ENCODE data around the gene YIF1A. TPM values are rescaled to one million over a fixed set of nuclear protein-coding genes. Genes with fewer than 3 reads are reported as not detected.

YIF1A gene
- polyA plus RNA-seq, 1 donor (not counting 4 experiments of a cell fraction or from before 2014, with no cell fraction given): 80.3 TPM

DNA sequence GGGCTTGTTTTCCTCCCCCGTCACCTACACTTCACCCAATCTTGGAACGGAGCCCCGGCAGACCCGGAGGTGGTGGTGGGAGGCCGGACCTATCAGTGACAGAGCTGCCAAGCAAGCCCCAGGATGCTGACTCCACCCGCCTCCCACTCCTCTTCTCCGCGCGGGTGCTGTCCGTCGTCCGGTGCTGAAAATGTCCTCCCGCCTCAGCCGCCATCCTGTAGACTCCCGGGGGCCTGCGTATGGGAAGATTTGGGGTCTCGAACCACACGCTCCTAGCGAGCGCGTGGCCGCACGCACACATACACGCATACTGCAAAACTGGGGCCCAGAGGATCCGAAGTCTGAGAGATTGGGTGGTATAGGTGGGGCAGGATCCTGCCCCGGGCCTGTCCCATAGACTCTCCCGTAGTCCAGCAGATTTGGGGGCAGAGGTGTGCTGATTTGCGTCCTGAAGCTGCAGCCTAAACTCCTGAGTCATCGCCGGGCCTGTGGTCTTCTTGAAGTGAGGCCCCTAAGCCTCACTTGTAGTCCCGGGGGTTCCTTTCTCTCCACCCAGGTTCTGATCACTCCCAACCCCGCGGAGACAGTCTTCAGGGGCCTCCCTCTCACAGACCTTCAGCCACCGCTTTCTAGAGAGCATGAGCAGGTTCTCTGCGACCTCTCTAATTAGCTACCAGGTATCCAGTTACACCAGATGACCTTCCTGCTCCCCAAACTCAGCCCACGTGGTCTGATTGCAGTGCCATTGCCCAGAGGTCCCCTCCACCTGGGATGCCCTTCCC is 796 bp upstream of the YIF1A start:
- TF ChIP-seq EZH2 (IDR thresholded peaks at IDR 0.05; ENCODE audit: low read length): no peak
- TF ChIP-seq, protein P1, sequence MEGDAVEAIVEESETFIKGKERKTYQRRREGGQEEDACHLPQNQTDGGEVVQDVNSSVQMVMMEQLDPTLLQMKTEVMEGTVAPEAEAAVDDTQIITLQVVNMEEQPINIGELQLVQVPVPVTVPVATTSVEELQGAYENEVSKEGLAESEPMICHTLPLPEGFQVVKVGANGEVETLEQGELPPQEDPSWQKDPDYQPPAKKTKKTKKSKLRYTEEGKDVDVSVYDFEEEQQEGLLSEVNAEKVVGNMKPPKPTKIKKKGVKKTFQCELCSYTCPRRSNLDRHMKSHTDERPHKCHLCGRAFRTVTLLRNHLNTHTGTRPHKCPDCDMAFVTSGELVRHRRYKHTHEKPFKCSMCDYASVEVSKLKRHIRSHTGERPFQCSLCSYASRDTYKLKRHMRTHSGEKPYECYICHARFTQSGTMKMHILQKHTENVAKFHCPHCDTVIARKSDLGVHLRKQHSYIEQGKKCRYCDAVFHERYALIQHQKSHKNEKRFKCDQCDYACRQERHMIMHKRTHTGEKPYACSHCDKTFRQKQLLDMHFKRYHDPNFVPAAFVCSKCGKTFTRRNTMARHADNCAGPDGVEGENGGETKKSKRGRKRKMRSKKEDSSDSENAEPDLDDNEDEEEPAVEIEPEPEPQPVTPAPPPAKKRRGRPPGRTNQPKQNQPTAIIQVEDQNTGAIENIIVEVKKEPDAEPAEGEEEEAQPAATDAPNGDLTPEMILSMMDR (optimal IDR thresholded peaks at IDR 0.05 in 1 of 3, IDR thresholded peaks at IDR 0.05 in 1 of 3, conservative IDR thresholded peaks at IDR 0.05 in 1 of 3; ENCODE audit: extremely low read depth in 1 of 3, insufficient read depth in 2 of 3, low read length in 3 of 3): no peak
- H3K27me3 ChIP-seq (ENCODE audit: control insufficient read depth, extremely low read depth, insufficient read depth, low read length): peaks cover 29% of the 10 kb centered on the region
- H3K9ac ChIP-seq (ENCODE audit: control insufficient read depth, extremely low read depth, insufficient read depth, low read length): peak overlapping the region; percentile 96
- peak overlapping the region; percentile 69 for H3K4me2 ChIP-seq (ENCODE audit: control insufficient read depth, extremely low read depth, insufficient read depth, low read depth, low read length)
- no peak for FAIRE-seq
- H3K36me3 ChIP-seq (ENCODE audit: control insufficient read depth in 2 of 2, extremely low read depth in 1 of 2, insufficient read depth in 2 of 2, low read length in 2 of 2): peaks cover 8% of the 10 kb centered on the region in 2 experiments
- peak overlapping the region; percentile 52 for H2AFZ ChIP-seq (ENCODE audit: control insufficient read depth, low read length)
- peak overlapping the region; percentile 75 for H3K27ac ChIP-seq (ENCODE audit: control insufficient read depth, insufficient read depth, low read length)
- no peaks in the 10 kb centered on the region for H4K20me1 ChIP-seq (ENCODE audit: control insufficient read depth, extremely low read depth, insufficient read depth, low read length)
- H3K9me3 ChIP-seq (ENCODE audit: control insufficient read depth, low read depth, low read length): no peaks in the 10 kb centered on the region
- dilution Hi-C loops (cut with MboI; ENCODE audit: extremely low pct_ligation_motif_present, low sequenced_read_pairs): no loop called here
- H3K4me1 ChIP-seq (ENCODE audit: control insufficient read depth, extremely low read depth, insufficient read depth, low read length): peaks cover 16% of the 10 kb centered on the region
- peaks cover 27% of the 10 kb centered on the region for H3K79me2 ChIP-seq (ENCODE audit: control insufficient read depth, insufficient read depth, low read length)
- no peaks in the 10 kb centered on the region for H3K9me1 ChIP-seq (ENCODE audit: control insufficient read depth, extremely low read depth, insufficient read depth, low read length)
- H3K4me3 ChIP-seq (ENCODE audit: control insufficient read depth in 2 of 3, extremely low read depth in 1 of 3, insufficient read depth in 2 of 3, low read depth in 1 of 3, low read length in 3 of 3): peak overlapping the region; percentile 49 to 76 (median 68)
- DNase-seq (ENCODE audit: low read depth, low spot score): no peak

DNA sequence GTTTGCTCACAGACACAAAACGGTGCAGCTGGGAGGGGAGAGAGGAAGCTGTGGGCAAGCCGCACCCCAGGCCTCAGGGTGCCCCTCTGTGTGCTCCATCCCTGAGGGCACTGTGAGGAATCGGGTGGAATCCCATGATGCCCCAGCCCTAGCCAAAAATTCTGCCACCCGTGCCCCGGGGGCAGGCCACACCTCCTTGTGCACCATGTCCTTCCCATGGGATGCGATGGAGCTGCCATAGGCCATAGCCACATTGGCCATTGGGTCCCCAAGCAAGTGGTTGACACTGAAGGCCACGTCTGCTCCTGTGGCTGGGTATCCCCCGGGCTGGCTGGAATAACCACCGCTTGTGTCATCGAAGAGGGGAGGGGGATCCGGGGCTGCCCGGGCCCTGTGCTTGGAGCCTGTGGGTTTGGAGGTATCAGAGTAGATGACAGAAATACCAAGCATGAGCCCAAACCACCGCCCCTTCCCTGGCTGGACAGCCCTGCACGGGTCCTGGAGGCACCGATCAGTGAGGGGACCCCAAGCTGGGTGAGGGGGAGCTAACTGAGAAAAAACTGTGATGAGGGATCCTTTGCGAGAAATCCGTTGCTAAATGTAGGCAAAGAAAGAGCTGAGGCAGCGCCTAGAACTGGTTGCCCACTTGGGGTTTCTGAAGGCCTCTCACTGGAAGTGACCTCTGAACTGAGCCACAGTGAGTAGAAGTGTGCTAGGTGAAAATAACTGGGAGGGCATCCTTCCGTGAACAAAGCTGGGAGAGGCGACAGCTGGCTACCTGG is 863 bp downstream of the YIF1A start:
- dilution Hi-C loops (cut with MboI; ENCODE audit: extremely low pct_ligation_motif_present, low sequenced_read_pairs): no loop called here

More for the DNA sequence above, 863 bp downstream of the YIF1A start:
- Histone ChIP-seq H3K27me3 (ENCODE audit: control insufficient read depth, extremely low read depth, insufficient read depth, low read length) (peaks cover 20% of the 10 kb centered on the region), H3K4me2 (ENCODE audit: control insufficient read depth, extremely low read depth, insufficient read depth, low read depth, low read length) (peak overlapping the region; percentile 98), H3K27ac (ENCODE audit: control insufficient read depth, insufficient read depth, low read length) (peak overlapping the region; percentile 75), H4K20me1 (ENCODE audit: control insufficient read depth, extremely low read depth, insufficient read depth, low read length) (peaks cover 3% of the 10 kb centered on the region), H2AFZ (ENCODE audit: control insufficient read depth, low read length) (peak overlapping the region; percentile 70), H3K4me3 (ENCODE audit: control insufficient read depth in 2 of 3, extremely low read depth in 1 of 3, insufficient read depth in 2 of 3, low read depth in 1 of 3, low read length in 3 of 3) (peak overlapping the region; percentile 76 to 91 (median 85)), H3K4me1 (ENCODE audit: control insufficient read depth, extremely low read depth, insufficient read depth, low read length) (peaks cover 16% of the 10 kb centered on the region), H3K9me3 (ENCODE audit: control insufficient read depth, low read depth, low read length) (no peaks in the 10 kb centered on the region), H3K9me1 (ENCODE audit: control insufficient read depth, extremely low read depth, insufficient read depth, low read length) (no peaks in the 10 kb centered on the region), H3K9ac (ENCODE audit: control insufficient read depth, extremely low read depth, insufficient read depth, low read length) (peak overlapping the region; percentile 96), H3K79me2 (ENCODE audit: control insufficient read depth, insufficient read depth, low read length) (peaks cover 27% of the 10 kb centered on the region), H3K36me3 (ENCODE audit: control insufficient read depth in 2 of 2, extremely low read depth in 1 of 2, insufficient read depth in 2 of 2, low read length in 2 of 2) (peaks cover 9 to 11% of the 10 kb centered on the region in 2 experiments)
- no peak for TF ChIP-seq EZH2 (IDR thresholded peaks at IDR 0.05; ENCODE audit: low read length)
- TF ChIP-seq, protein P1 (optimal IDR thresholded peaks at IDR 0.05 in 1 of 3, IDR thresholded peaks at IDR 0.05 in 1 of 3, conservative IDR thresholded peaks at IDR 0.05 in 1 of 3; ENCODE audit: extremely low read depth in 1 of 3, insufficient read depth in 2 of 3, low read length in 3 of 3): no peak
- DNase-seq (ENCODE audit: low read depth, low spot score) (no peak), FAIRE-seq (no peak)
